SU-DHL-6 (cell line): Measurements from ENCODE around the gene CD38.

Experiments
- H2AFZ ChIP-seq: fragments of 200-600 bp; sonication (generic); 2 replicates; pipeline ENCODE4 v1.6.1; 2014; ENCODE audit warnings: low read depth, mild to moderate bottlenecking, moderate library complexity, mixed read lengths, antibody characterized with exemption, low read length; ENCODE audit not compliant: severe bottlenecking
- H3F3A ChIP-seq: fragments of 200-600 bp; shearing (Covaris generic); 2 replicates; pipeline ENCODE4 v1.6.0; 2016; ENCODE audit warnings: antibody characterized with exemption, mild to moderate bottlenecking; ENCODE audit not compliant: insufficient read depth
- H3K27ac ChIP-seq: fragments of 200-600 bp; sonication (generic); 2 replicates; pipeline ENCODE4 v1.5.1; 2016; ENCODE audit warnings: low read depth, mild to moderate bottlenecking, low read length, moderate library complexity, mixed read lengths
- H3K27me3 ChIP-seq: fragments of 200-600 bp; sonication (generic), shearing (Covaris generic); 2 replicates; pipeline ENCODE4 v1.6.0; 2014; ENCODE audit warnings: mild to moderate bottlenecking, low read length
- H3K36me3 ChIP-seq: fragments of 200-600 bp; sonication (generic); 2 replicates; pipeline ENCODE4 v1.6.1; 2014; ENCODE audit warnings: mild to moderate bottlenecking, low read length, mixed read lengths
- H3K4me2 ChIP-seq: fragments of 300-600, 200-600 bp; shearing (Covaris generic), sonication (generic); 2 replicates; pipeline ENCODE4 v1.6.0; 2014; ENCODE audit warnings: low read length, low read depth, mild to moderate bottlenecking; ENCODE audit not compliant: poor library complexity, severe bottlenecking
- H3K4me3 ChIP-seq: fragments of 200-600 bp; sonication (generic); 2 replicates; pipeline ENCODE4 v1.5.1; 2014; ENCODE audit warnings: antibody characterized with exemption, low read length, mild to moderate bottlenecking, mixed read lengths; ENCODE audit not compliant: insufficient read depth, poor library complexity, severe bottlenecking
- H3K79me2 ChIP-seq: fragments of 200-600 bp; sonication (generic); 2 replicates; pipeline ENCODE4 v1.6.1; 2014; ENCODE audit warnings: mild to moderate bottlenecking, low read length, moderate library complexity; ENCODE audit not compliant: insufficient read depth
- H3K9ac ChIP-seq: fragments of 200-600 bp; sonication (generic); 2 replicates; pipeline ENCODE4 v1.7.0; 2014; ENCODE audit warnings: mild to moderate bottlenecking, low read length
- H3K9me2 ChIP-seq: fragments of 200-600 bp; sonication (generic); replicated peaks from 2 replicates; pipeline ENCODE4 v1.6.1; 2014; ENCODE audit warnings: low read length; ENCODE audit not compliant: insufficient read depth
- H3K9me3 ChIP-seq: fragments of 200-600 bp; sonication (generic); 2 replicates; pipeline ENCODE4 v1.6.1; 2014; ENCODE audit warnings: low read length, mixed read lengths; ENCODE audit not compliant: insufficient read depth
- H4K20me1 ChIP-seq: fragments of 200-600 bp; sonication (generic); 2 replicates; pipeline ENCODE4 v1.6.1; 2014; ENCODE audit warnings: low read depth, mild to moderate bottlenecking, antibody characterized with exemption, low read length, moderate library complexity, mixed read lengths
- CTCF ChIP-seq: fragments of 200-600 bp; sonication (generic); IDR thresholded peaks from one replicate; pipeline ENCODE4 v1.5.1; 2017; ENCODE audit warnings: antibody characterized with exemption, mild to moderate bottlenecking, low read length, moderate library complexity; ENCODE audit not compliant: insufficient read depth, poor library complexity, severe bottlenecking
- EZH2phosphoT487 ChIP-seq: fragments of 200-600 bp; sonication (generic), shearing (Covaris generic); conservative IDR thresholded peaks from 2 replicates; pipeline ENCODE4 v1.6.1; 2018; ENCODE audit warnings: mild to moderate bottlenecking, antibody characterized with exemption, low read length, moderate library complexity, mixed read lengths

CD38 gene

GRCh38 chr4:15891312-15891711, 113.2 kb downstream of the CD38 start:
- Histone ChIP-seq H3K27me3 (no peaks in the 10 kb centered on the region), H3F3A (no peaks in the 10 kb centered on the region), H3K9me2 (no peaks in the 10 kb centered on the region), H3K9ac (no peak overlapping the region), H3K79me2 (no peaks in the 10 kb centered on the region), H3K4me3 (no peak overlapping the region), H2AFZ (no peak overlapping the region), H4K20me1 (no peaks in the 10 kb centered on the region), H3K36me3 (no peaks in the 10 kb centered on the region), H3K9me3 (no peaks in the 10 kb centered on the region), H3K27ac (no peak overlapping the region), H3K4me2 (peak overlapping the region; percentile 3)
- TF ChIP-seq CTCF = no peak
- no peak for TF ChIP-seq EZH2phosphoT487

- Histone ChIP-seq H3K9ac (no peak overlapping the region), H3K9me2 (no peaks in the 10 kb centered on the region), H4K20me1 (no peaks in the 10 kb centered on the region), H3K4me3 (no peak overlapping the region), H3K27me3 (no peaks in the 10 kb centered on the region), H3K4me2 (no peak overlapping the region), H3K27ac (no peak overlapping the region), H2AFZ (no peak overlapping the region), H3F3A (no peaks in the 10 kb centered on the region), H3K36me3 (no peaks in the 10 kb centered on the region), H3K9me3 (no peaks in the 10 kb centered on the region), H3K79me2 (no peaks in the 10 kb centered on the region)
- TF ChIP-seq CTCF (no peak), EZH2phosphoT487 (no peak)
These were observed 115.8 kb downstream of the CD38 start for GRCh38 chr4:15893962-15894361.

DNA sequence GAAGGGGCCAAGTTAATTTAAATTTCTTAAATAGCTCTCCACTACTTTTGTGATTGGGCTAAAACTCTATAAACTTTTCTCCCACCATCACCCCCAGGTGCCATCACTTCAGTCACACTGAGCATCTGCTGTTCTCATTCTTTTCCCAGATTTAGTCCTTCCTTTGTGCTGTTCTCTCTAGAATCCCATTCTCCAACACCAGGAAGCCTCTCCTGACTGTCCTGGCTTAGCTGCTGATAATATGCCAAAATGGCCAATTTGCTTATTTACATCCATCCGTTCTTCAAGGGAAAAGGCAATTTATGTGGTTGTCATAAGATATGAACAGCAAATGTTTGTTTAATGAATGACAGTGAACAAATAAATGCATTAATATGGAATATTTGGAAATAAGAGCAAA, 116.3 kb downstream of the CD38 start:
- TF ChIP-seq CTCF (no peak), EZH2phosphoT487 (no peak)
- H3K9me2 ChIP-seq = no peaks in the 10 kb centered on the region
- H2AFZ ChIP-seq = no peak overlapping the region
- H3K27me3 ChIP-seq = no peaks in the 10 kb centered on the region
- no peaks in the 10 kb centered on the region for H3F3A ChIP-seq
- H4K20me1 ChIP-seq = no peaks in the 10 kb centered on the region
- no peak overlapping the region for H3K9ac ChIP-seq
- H3K36me3 ChIP-seq = no peaks in the 10 kb centered on the region
- no peak overlapping the region for H3K4me2 ChIP-seq
- H3K4me3 ChIP-seq = no peak overlapping the region
- H3K9me3 ChIP-seq = no peaks in the 10 kb centered on the region
- H3K27ac ChIP-seq = no peak overlapping the region
- no peaks in the 10 kb centered on the region for H3K79me2 ChIP-seq
